ENCODE data around the gene LTB. TPM values are rescaled to one million over a fixed set of nuclear protein-coding genes. Genes with fewer than 3 reads are reported as not detected.
"Not testable (repeated sequence)": the region's sequence is repeated elsewhere in the genome, so short reads cannot be mapped to it uniquely, and the experiment has no call there.

Gene LTB
- total RNA-seq, 1 experiment from 2014 or later = not detected

DNA sequence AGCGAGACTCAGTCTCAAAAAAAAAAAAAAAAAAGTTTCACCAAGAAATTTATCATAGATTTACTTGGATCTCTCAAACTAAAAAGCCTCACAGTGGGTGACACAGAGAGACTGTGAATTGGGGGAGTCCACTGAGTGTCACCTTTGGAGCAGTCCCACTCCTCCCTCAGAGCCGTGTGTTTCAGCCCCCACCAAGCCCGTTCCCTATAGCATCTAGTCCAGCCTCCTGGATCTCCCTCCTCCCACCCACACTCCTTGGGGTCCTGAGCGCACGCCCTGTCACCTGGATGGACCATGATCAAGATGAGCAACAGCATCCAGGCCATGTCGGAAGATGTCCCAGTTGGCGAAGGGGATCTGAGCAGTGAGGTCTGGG is 10.2 kb upstream of the LTB start:
- no peak overlapping the region for H3K4me3 Mint-ChIP-seq (ENCODE audit: unreplicated experiment)
- no peaks in the 10 kb centered on the region for H3K27me3 Mint-ChIP-seq (ENCODE audit: insufficient read depth, unreplicated experiment)
- no peaks in the 10 kb centered on the region for H3K27me3 ChIP-seq (replicated peaks; ENCODE audit: control insufficient read depth, insufficient read depth, low read length)
- no peaks in the 10 kb centered on the region for H3K4me1 Mint-ChIP-seq (ENCODE audit: low read depth, unreplicated experiment)
- no peaks in the 10 kb centered on the region for H3K9me3 Mint-ChIP-seq (ENCODE audit: unreplicated experiment)
- intact Hi-C loops (cut with micrococcal nuclease; ENCODE audit: unreplicated experiment) = no loop called here
- no peak for DNase-seq
- H3K36me3 ChIP-seq (ENCODE audit: control insufficient read depth, insufficient read depth, low read length) = no peaks in the 10 kb centered on the region
- BruUV-seq (replicated peaks) = no TSS peak
- no peaks in the 10 kb centered on the region for H3K36me3 Mint-ChIP-seq (ENCODE audit: insufficient read depth, unreplicated experiment)
- no peak overlapping the region for H3K4me3 ChIP-seq (ENCODE audit: low read depth, low read length)
- ChIA-PET POLR2A (no interaction called here), CTCF (interaction anchor here (0.6 to 1.1 kb wide), 3 partner anchors 12 to 50 kb away, joined by 3 to 6 read pairs (median 5); no protein-coding TSS in a partner anchor)
- no peaks in the 10 kb centered on the region for H3K9me3 ChIP-seq
- TF ChIP-seq, protein P1, sequence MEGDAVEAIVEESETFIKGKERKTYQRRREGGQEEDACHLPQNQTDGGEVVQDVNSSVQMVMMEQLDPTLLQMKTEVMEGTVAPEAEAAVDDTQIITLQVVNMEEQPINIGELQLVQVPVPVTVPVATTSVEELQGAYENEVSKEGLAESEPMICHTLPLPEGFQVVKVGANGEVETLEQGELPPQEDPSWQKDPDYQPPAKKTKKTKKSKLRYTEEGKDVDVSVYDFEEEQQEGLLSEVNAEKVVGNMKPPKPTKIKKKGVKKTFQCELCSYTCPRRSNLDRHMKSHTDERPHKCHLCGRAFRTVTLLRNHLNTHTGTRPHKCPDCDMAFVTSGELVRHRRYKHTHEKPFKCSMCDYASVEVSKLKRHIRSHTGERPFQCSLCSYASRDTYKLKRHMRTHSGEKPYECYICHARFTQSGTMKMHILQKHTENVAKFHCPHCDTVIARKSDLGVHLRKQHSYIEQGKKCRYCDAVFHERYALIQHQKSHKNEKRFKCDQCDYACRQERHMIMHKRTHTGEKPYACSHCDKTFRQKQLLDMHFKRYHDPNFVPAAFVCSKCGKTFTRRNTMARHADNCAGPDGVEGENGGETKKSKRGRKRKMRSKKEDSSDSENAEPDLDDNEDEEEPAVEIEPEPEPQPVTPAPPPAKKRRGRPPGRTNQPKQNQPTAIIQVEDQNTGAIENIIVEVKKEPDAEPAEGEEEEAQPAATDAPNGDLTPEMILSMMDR (IDR thresholded peaks at IDR 0.05; ENCODE audit: insufficient read depth in 1 of 2, low read depth in 1 of 2, low read length in 1 of 2, severe bottlenecking in 1 of 2, unreplicated experiment in 1 of 2) = no peak
- no peak overlapping the region for H3K27ac Mint-ChIP-seq (ENCODE audit: unreplicated experiment)
- no peaks in the 10 kb centered on the region for H3K4me1 ChIP-seq

DNA sequence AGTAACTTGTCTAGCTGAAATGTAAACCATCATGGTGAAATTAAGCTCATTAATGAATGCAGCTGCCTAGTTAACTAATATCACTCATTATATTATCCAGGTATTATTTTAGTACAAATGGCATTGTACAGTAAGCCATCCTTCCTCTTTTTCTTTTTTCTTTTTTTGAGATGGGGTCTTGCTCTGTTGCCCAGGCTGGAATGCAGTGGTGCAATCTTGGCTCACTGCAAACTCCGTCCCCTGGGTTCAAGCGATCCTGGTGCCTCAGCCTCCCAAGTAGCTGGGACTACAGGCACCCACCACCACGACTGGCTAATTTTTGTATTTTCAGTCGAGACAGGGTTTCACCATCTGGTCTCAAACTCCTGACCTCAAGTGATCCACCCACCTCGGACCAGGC is 8.5 kb upstream of the LTB start:
- H3K9me3 Mint-ChIP-seq (ENCODE audit: unreplicated experiment); H3K36me3 ChIP-seq (ENCODE audit: control insufficient read depth, insufficient read depth, low read length); H3K4me3 ChIP-seq (ENCODE audit: low read depth, low read length); H3K4me1 Mint-ChIP-seq (ENCODE audit: low read depth, unreplicated experiment); intact Hi-C loops (cut with micrococcal nuclease; ENCODE audit: unreplicated experiment); H3K27me3 ChIP-seq (replicated peaks; ENCODE audit: control insufficient read depth, insufficient read depth, low read length); H3K4me1 ChIP-seq; BruUV-seq (replicated peaks); CTCF ChIA-PET; POLR2A ChIA-PET; H3K4me3 Mint-ChIP-seq (ENCODE audit: unreplicated experiment); H3K27ac Mint-ChIP-seq (ENCODE audit: unreplicated experiment); H3K36me3 Mint-ChIP-seq (ENCODE audit: insufficient read depth, unreplicated experiment); H3K9me3 ChIP-seq; H3K27me3 Mint-ChIP-seq (ENCODE audit: insufficient read depth, unreplicated experiment); DNase-seq: not testable (repeated sequence)

DNA sequence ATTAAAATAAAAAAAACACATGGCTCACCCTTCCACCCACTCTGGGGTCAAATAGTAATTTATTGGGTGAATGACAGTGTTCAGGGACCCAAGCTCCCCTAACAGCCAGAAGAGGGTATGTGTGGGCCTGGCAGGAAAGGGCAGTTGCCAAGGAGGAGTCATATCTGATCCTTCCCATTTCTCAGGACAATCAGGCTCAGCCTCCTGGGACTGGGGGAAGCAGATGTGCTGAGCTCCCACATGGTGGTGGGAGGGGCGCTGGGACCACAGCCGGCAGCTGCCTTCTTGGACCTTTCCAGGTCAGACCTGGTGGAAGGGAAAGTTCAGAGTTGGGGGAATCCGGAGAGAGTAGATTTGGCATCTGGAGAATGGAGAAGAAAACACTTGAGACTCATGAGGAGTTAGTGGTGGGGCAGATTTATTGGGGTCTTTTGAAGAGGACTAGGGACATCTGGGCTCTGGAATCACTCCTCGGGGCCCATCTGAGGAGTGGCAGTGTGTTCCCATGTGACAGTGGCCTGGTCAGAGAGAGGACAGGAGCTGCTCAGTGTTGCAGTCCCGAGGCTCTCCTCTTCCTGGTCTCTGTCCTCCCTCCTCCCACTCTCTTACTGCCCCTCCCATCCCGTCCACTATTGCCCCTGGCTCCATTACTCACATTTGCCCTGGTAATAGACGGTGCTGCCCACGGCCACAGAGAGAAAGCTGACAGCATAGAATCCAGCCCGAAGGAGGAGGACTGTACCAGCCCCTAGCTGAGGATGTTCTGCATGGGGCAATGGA is 6.8 kb upstream of the LTB start:
- no peaks in the 10 kb centered on the region for H3K4me1 ChIP-seq
- TF ChIP-seq, protein P1 (IDR thresholded peaks at IDR 0.05; ENCODE audit: insufficient read depth in 1 of 2, low read depth in 1 of 2, low read length in 1 of 2, severe bottlenecking in 1 of 2, unreplicated experiment in 1 of 2) = no peak
- no TSS peak for BruUV-seq (replicated peaks)
- no peaks in the 10 kb centered on the region for H3K36me3 Mint-ChIP-seq (ENCODE audit: insufficient read depth, unreplicated experiment)
- no peaks in the 10 kb centered on the region for H3K9me3 ChIP-seq
- H3K36me3 ChIP-seq (ENCODE audit: control insufficient read depth, insufficient read depth, low read length) = no peaks in the 10 kb centered on the region
- no peak overlapping the region for H3K4me3 Mint-ChIP-seq (ENCODE audit: unreplicated experiment)
- POLR2A ChIA-PET = no interaction called here
- H3K9me3 Mint-ChIP-seq (ENCODE audit: unreplicated experiment) = no peaks in the 10 kb centered on the region
- H3K4me1 Mint-ChIP-seq (ENCODE audit: low read depth, unreplicated experiment) = no peaks in the 10 kb centered on the region
- no peak overlapping the region for H3K4me3 ChIP-seq (ENCODE audit: low read depth, low read length)
- CTCF ChIA-PET = interaction anchor here (1.3 kb wide), 1 partner anchor 9 kb away, joined by 3 read pairs; no protein-coding TSS in a partner anchor
- no peaks in the 10 kb centered on the region for H3K27me3 Mint-ChIP-seq (ENCODE audit: insufficient read depth, unreplicated experiment)
- H3K27ac Mint-ChIP-seq (ENCODE audit: unreplicated experiment) = no peak overlapping the region
- intact Hi-C loops (cut with micrococcal nuclease; ENCODE audit: unreplicated experiment) = no loop called here
- DNase-seq = no peak
- H3K27me3 ChIP-seq (replicated peaks; ENCODE audit: control insufficient read depth, insufficient read depth, low read length) = no peaks in the 10 kb centered on the region
